NCI-H128 (cell line): ENCODE results near the gene LTBP3.

Source experiments
- DNase-seq: peaks from one replicate; lab custom pipeline; 2025; ENCODE audit not compliant: unreplicated experiment; lab: John Stamatoyannopoulos, UW

Gene LTBP3

DNA sequence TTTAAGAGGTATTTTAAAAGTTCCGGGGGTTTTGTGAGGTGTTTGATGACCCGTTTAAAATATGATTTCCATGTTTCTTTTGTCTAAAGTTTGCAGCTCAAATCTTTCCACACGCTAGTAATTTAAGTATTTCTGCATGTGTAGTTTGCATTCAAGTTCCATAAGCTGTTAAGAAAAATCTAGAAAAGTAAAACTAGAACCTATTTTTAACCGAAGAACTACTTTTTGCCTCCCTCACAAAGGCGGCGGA is 59.5 kb downstream of the LTBP3 start:
- DNase-seq, result no peak

DNA sequence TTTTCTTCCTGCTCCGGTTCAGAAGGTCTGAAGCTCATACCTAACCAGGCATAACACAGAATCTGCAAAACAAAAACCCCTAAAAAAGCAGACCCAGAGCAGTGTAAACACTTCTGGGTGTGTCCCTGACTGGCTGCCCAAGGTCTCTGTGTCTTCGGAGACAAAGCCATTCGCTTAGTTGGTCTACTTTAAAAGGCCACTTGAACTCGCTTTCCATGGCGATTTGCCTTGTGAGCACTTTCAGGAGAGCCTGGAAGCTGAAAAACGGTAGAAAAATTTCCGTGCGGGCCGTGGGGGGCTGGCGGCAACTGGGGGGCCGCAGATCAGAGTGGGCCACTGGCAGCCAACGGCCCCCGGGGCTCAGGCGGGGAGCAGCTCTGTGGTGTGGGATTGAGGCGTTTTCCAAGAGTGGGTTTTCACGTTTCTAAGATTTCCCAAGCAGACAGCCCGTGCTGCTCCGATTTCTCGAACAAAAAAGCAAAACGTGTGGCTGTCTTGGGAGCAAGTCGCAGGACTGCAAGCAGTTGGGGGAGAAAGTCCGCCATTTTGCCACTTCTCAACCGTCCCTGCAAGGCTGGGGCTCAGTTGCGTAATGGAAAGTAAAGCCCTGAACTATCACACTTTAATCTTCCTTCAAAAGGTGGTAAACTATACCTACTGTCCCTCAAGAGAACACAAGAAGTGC is 60.0 kb downstream of the LTBP3 start:
- DNase-seq, result no peak

DNA sequence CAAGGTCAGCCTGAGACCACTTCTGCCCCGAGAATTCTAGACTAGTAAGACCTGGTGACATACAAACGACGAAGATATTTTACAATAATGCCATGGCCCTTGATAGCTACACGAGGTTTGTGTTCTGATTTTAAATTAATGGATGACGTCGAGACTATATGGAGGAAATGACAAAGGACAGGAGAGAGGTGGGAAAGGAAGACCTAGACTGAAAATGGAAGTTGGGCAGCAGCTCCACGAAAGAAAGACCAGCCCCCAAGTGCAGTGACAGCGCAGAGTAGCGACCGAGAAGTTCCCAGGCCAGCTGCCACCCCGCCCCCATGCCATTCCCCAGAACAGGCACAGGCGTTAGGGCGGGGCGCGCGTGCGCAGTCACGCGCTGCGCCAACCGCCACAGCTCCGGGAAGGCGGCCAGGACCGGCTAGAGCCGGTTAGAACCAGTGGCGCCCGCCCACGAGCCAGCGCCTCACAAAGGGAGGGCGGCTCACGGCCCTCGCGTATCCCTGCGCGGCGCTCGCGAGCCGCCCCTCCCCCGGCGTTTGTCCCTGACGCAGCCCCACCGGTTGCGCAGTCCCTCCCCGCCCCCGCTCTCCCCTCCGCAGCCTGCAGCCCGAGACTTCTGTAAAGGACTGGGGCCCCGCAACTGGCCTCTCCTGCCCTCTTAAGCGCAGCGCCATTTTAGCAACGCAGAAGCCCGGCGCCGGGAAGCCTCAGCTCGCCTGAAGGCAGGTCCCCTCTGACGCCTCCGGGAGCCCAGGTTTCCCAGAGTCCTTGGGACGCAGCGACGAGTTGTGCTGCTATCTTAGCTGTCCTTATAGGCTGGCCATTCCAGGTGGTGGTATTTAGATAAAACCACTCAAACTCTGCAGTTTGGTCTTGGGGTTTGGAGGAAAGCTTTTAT is 60.8 kb downstream of the LTBP3 start:
- DNase-seq, result peak; percentile 97

DNA sequence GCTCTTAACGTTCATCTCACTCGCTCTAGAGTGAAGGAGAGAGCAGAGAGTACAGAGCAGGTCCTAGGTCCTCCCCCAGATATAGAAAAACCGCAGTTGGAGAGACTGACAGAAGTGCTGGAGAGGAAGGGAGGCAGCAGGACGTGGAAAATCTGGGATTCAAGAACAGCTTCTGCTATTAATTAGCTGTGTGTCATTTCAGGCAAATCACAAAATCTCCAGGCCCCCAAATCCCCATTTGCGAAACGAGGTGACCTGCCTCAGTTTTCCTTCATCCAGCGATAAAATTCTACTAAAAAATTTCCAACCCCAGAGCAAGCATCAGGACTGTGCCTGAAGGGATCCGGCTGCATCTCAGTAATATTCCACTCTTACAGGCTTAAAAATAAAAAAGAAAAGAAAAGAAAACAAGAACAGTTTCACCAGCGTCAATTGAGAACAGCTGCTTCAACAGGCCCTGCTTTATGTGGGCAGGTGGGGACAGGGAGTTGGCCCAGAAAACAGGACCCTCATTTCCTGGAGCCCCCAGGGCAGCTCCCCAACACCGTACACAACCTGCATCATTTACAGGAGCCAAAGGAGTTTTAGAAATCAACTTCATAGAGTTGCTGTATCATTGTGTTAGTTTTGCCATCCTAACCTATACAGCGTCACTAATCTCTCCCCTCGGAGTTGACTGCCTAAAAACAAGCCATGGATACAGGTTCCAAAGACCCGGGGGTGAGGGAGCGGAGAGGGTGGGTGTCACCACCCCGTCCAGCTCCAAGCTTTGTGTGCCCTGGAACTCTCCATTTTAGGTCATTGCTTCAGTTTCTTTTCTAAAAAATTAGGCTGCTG is 61.6 kb downstream of the LTBP3 start:
- DNase-seq, result no peak

DNA sequence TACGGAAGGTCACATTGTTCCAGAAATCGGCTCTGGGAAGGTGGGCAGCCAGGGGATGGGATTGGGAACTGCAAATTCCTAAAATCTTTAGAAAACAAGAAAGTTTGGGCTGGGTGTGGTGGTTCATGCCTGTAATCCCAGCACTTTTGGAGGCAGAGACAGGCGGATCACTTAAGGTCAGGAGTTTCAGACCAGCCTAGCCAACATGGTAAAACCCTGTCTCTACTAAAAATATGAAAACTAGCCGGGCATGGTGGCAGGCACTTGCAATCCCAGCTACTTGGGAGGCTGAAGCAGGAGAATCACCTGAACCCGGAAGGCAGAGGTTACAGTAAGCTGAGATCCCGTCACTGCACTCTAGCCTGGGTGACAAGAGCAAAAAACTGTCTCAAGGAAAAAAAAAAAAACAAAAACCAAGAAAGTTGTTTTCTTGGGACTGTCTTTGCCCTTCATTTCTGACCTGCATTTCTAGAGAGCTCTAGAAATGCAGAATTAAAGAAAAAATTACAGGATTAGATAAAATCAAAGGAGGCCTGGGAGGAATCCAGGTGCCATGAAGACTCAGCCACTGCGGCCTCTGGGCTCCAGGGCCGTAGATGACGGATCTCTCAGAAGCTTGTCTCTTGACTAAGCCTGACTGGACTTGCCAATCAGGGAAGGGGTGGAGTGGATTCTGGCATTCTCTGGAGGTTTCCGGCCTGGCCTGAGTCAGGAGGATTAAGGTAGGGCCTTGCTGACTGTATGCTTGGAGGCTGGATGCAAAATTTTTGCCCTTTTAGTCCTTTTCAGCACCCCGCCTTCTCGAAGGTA is 64.6 kb downstream of the LTBP3 start:
- no peak for DNase-seq

DNA sequence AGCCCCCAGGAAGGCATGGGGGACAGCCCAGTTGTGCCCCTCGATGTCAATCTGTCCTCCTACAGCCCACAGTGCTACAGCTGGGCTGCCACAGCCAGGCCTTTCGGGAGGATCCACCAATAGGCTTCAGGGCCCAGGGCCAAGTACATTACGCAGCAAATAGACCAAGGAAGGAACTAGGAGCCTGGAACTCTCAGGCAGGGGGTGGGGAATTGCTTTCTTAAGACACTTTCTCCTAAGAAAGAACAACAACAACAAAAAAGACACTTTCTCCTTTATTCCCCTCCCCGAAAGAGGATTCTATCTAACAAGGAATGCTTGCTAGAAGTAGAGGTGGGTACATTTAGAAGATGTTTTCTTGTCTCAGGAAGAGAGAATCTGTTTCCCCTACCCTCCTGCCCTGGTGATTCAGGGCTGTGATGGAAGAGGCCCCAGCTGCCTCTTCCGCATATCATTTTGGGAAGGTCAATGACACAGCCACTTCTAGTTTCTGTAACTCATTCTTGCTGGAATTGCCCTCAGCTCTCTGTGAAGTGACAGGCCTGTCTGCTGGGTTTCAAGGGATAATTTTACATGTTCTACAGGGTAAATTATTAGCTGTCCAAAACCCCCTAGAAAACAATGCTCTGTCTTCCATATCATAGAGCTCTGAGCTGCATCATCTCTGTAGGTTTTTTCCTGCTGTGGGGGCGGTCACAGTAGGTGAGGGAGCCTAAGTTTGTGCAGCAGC is 65.4 kb downstream of the LTBP3 start:
- no peak for DNase-seq

DNA sequence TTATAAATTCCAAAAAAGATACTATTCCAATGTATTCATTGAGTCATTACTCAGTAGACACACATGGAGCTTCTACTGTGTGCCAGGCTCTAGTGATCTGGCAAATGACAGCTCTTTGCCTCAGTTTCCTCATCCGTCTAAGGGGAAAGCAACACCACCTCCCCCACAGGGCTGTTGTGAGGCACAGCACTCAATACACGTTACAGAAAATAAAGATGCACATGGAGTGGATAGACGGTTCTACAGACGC is 65.8 kb downstream of the LTBP3 start:
- DNase-seq, result no peak

DNA sequence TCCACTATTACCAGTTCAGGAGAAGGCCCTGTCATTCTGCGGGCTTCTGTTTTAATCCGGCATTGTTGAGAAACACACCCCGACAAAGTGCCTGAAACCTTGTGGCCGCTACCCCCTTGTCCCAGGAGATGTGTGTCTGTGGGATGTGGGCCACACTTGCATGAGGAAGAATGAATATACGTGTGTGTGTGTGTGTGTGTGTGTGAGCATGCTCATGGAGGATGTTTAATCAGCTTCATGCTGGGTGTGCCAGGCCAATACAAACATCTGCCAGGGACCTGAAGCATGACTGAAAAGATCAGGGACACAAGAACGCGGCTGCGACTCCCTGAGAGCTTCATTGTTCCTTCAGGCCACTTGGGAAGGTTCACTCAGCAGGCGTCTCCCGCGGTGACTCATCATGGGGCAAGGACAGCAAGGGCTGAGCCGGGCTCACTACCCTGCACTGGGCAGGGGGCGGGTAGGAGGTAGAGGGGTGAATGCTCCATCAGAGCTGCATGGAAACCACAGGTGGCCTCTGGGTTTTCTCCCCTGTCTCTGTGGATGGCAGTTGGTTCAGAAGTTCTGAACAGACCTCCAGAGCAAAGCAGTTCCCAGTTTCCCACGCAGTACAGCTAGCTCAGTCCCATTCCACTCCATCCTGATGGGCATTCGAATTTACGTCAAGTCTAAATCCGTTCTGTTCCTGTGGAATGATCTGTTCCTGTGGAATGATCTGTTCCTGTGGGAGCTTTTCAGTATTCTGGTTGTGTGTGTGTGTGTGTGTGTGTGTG is 66.4 kb downstream of the LTBP3 start:
- DNase-seq, result peak; percentile 47

DNA sequence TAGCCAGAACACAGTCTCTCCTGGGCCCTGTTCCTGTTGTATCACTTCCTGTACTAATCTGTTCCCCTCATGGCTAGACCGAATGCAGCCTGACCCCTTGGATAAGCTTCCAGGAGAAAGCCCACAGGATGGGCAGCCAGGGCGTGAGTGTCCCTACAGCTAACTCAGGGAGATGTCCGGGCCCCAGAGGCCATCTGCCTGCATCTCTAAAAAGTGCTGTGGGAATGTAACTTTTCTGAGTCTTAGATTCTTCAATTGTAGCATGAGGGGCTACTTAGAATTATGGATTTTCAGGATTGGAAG is 67.0 kb downstream of the LTBP3 start:
- DNase-seq, result no peak

DNA sequence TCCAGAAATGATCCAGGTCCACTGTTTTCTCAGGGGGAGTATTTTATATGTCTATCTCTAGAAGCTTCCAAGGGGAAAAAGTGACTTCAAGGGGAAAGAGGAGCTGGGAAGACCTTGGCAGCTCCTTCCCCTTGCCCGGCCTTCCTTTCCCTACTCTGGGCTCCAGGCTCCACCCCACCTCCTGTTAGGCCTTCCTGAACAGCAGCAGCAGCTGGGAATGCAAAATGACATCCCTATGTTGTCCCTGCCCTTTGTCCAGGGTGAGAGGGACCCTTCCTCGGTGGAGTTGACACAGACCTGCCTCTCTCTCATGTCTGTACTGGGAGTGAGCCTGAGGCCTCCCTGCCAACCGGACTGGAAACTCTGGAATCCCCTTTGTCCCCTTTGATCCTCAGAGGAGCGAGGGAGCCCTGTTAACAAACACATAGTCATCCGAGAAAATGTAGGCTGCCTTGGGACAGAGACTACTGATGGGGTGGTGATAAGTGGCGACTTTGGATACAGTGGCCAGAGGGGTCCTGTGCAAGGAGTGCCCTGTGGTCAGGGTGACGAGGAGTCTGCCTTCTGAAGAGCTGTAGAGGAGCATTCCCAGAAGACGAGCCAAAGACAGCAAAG is 68.3 kb downstream of the LTBP3 start:
- no peak for DNase-seq

DNA sequence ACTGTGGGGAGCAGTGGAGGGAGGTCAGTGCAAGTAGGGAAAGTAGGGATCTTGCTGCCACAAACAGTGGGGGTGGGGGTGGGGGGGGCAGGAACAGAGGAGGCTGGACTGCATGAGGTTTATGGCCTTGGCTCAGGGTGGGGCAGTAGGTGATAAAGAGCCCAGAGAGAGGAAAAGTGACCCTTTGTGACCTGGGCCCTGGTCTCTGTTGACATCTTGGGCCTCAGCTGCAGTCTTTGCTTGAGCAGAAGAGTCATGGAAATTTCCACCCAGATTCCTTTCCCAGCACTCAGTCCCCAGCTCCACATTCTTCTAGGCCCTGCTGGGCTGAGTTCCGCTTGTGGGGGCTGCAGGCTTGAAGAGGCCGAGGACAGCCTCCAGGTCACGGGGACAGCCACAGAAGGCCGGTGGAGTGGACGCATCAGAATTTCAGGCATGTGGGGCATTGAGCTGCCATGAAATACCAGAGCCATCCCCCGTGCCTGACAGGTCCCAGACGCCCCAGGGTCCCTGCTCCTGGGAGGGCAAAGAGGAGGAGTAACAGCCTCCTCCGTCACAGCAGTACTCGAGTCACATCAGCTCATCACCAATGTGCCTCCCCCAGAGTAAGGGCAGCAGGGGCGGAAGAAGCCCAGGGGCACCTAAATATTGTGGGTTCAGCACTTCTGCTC is 69.0 kb downstream of the LTBP3 start:
- DNase-seq, result no peak
